BJ (cell line): ENCODE measurements around the gene NUDT21. TPM values are rescaled to one million over a fixed set of nuclear protein-coding genes. Genes with fewer than 3 reads are reported as not detected.
A peak's percentile ranks its signal among the peaks of the same experiment; 100 is the strongest.
"Not testable (repeated sequence)": the region's sequence is repeated elsewhere in the genome, so short reads cannot be mapped to it uniquely, and the experiment has no call there.

Experiments
- CTCF ChIA-PET: fragments of 350-600 bp; formaldehyde crosslinking; extraction: SDS; loops from one replicate; lab custom pipeline; 2021; ENCODE audit warnings: antibody characterized with exemption, inconsistent platforms; lab: Yijun Ruan, JAX
- POLR2A ChIA-PET: fragments of 300-600 bp; sonication (Branson Sonifier 250); formaldehyde crosslinking; extraction: SDS; loops from one replicate; lab custom pipeline; 2021; ENCODE audit warnings: antibody characterized with exemption; lab: Charles Lee
- DNase-seq: peaks from one replicate; pipeline ENCODE4 v3.0.0-alpha.2; 2011; ENCODE audit warnings: low read depth
- H3K27me3 ChIP-seq: 2 replicates; pipeline ENCODE4 v1.6.0; 2011; ENCODE audit warnings: low read length; ENCODE audit not compliant: control insufficient read depth, insufficient read depth
- H3K36me3 ChIP-seq: 2 replicates; pipeline ENCODE4 v1.5.1; 2011; ENCODE audit warnings: low read length; ENCODE audit not compliant: control insufficient read depth, insufficient read depth
- H3K4me3 ChIP-seq: 2 replicates; pipeline ENCODE4 v1.5.1; 2011; ENCODE audit warnings: low read depth, mild to moderate bottlenecking, control low read depth, low read length
- CTCF ChIP-seq: IDR thresholded peaks from 2 replicates; pipeline ENCODE4 v1.5.1; 2011; ENCODE audit warnings: low read depth, mild to moderate bottlenecking, control low read depth, inconsistent platforms, low read length, moderate library complexity; ENCODE audit not compliant: insufficient read depth
- polyA minus RNA-seq: library from RNA; depleted of rRNA, polyadenylated mRNA; stranded (reverse); fragments of >200 nt; gene quantifications from 2 replicates; pipeline ENCODE4 v1.2.3, GENCODE V29; 2011; rRNA and poly(A)+ RNA removed
- polyA plus RNA-seq: library from polyadenylated mRNA; depleted of rRNA; stranded (reverse); fragments of >200 nt; gene quantifications from 2 replicates; pipeline ENCODE4 v1.2.3, GENCODE V29; 2011; rRNA removed

The NUDT21 gene
- polyA plus RNA-seq = 78.8 and 109 TPM in 2 replicates
- polyA minus RNA-seq = 27.3 and 27.7 TPM in 2 replicates

- no peak for TF ChIP-seq CTCF
- ChIA-PET CTCF (interaction anchor here (0.7 to 1.5 kb wide), 3 partner anchors 11 to 125 kb away, joined by 3 to 4 read pairs (median 3); no protein-coding TSS in a partner anchor), POLR2A (interaction anchor here (0.6 kb wide), 2 partner anchors 16 to 61 kb away, joined by 6 to 10 read pairs; no protein-coding TSS in a partner anchor)
- no peaks in the 10 kb centered on the region for H3K27me3 ChIP-seq
- DNase-seq = peak; percentile 97
- peaks cover 6% of the 10 kb centered on the region for H3K36me3 ChIP-seq
- peak within 1 kb of the TSS; percentile 80 for H3K4me3 ChIP-seq
Measured at GRCh38 chr16:56450986-56451752, at the start of gene NUDT21, which contains the start of gene OGFOD1. TSS of gene NUDT21 (minus strand) at chr16:56451332. CDS start at chr16:56451202, 130 bp downstream. TSS of gene OGFOD1 (plus strand) at chr16:56451554. CDS start at chr16:56451613, 59 bp downstream.

- Histone ChIP-seq H3K27me3 (no peaks in the 10 kb centered on the region), H3K36me3 (no peaks in the 10 kb centered on the region), H3K4me3 (no peak overlapping the region)
- TF ChIP-seq CTCF = no peak
- ChIA-PET POLR2A (no interaction called here), CTCF (interaction anchor here (1.7 kb wide), 1 partner anchor 10 kb away, joined by 3 read pairs; no protein-coding TSS in a partner anchor)
- no peak for DNase-seq
Measured at GRCh38 chr16:56493815-56494214, 42.7 kb upstream of the NUDT21 start.

- H3K36me3 ChIP-seq = no peaks in the 10 kb centered on the region
- ChIA-PET POLR2A (no interaction called here), CTCF (no interaction called here)
- no peaks in the 10 kb centered on the region for H3K27me3 ChIP-seq
- DNase-seq = no peak
- TF ChIP-seq CTCF = no peak
- no peak overlapping the region for H3K4me3 ChIP-seq
Measured at GRCh38 chr16:56493126-56493525, 42.0 kb upstream of the NUDT21 start.

GRCh38 chr16:56491657-56492261 is 40.6 kb upstream of the NUDT21 start:
- H3K4me3 ChIP-seq = no peak overlapping the region
- TF ChIP-seq CTCF = no peak
- POLR2A ChIA-PET = no interaction called here
- DNase-seq = no peak
- H3K27me3 ChIP-seq = no peaks in the 10 kb centered on the region
- CTCF ChIA-PET = no interaction called here
- H3K36me3 ChIP-seq = no peaks in the 10 kb centered on the region

- H3K36me3 ChIP-seq, DNase-seq, POLR2A ChIA-PET, H3K4me3 ChIP-seq, H3K27me3 ChIP-seq: not testable (repeated sequence)
- CTCF ChIA-PET = interaction anchor here (2.0 kb wide), 1 partner anchor 9 kb away, joined by 5 read pairs; no protein-coding TSS in a partner anchor
Measured at GRCh38 chr16:56488868-56489267, 37.7 kb upstream of the NUDT21 start.
